HEK293 (cell line): Measurements from ENCODE around the gene DRC3.

Source experiments
- ATF2 ChIP-seq: fragments of 450-650 bp; formaldehyde crosslinking; IDR thresholded peaks from 2 replicates; pipeline ENCODE4 v1.5.1; 2016; ENCODE audit warnings: missing biosample characterization, missing genetic modification characterization, low read depth
- CTCF ChIP-seq: fragments of 450-650 bp; formaldehyde crosslinking; IDR thresholded peaks from 2 replicates; pipeline ENCODE4 v1.5.1; 2016; ENCODE audit warnings: missing biosample characterization, missing genetic modification characterization
- GLI4 ChIP-seq: fragments of 450-650 bp; formaldehyde crosslinking; IDR thresholded peaks from 2 replicates; pipeline ENCODE4 v1.5.1; 2016; ENCODE audit warnings: missing biosample characterization, missing genetic modification characterization
- IKZF3 ChIP-seq: fragments of 450-650 bp; IDR thresholded peaks from 2 replicates; pipeline ENCODE4 v1.5.0; 2018; ENCODE audit warnings: missing biosample characterization, mild to moderate bottlenecking, missing genetic modification characterization, moderate library complexity
- YY1 ChIP-seq: fragments of 450-650 bp; formaldehyde crosslinking; IDR thresholded peaks from 2 replicates; pipeline ENCODE4 v1.5.1; 2018; ENCODE audit warnings: missing biosample characterization, missing genetic modification characterization
- ZBTB21 ChIP-seq: fragments of 450-650 bp; formaldehyde crosslinking; IDR thresholded peaks from 2 replicates; pipeline ENCODE4 v1.5.1; 2017; ENCODE audit warnings: missing biosample characterization, missing genetic modification characterization
- ZNF140 ChIP-seq: fragments of 450-650 bp; formaldehyde crosslinking; IDR thresholded peaks from 2 replicates; pipeline ENCODE4 v1.5.1; 2016; ENCODE audit warnings: missing biosample characterization, missing genetic modification characterization
- ZNF169 ChIP-seq: fragments of 450-650 bp; formaldehyde crosslinking; IDR thresholded peaks from 2 replicates; pipeline ENCODE4 v1.5.1; 2016; ENCODE audit warnings: missing biosample characterization, missing genetic modification characterization
- ZNF184 ChIP-seq: fragments of 450-650 bp; IDR thresholded peaks from 2 replicates; pipeline ENCODE4 v1.5.1; 2018; ENCODE audit warnings: missing biosample characterization, mild to moderate bottlenecking, missing genetic modification characterization
- ZNF248 ChIP-seq: fragments of 450-650 bp; formaldehyde crosslinking; IDR thresholded peaks from 2 replicates; pipeline ENCODE4 v1.5.1; 2017; ENCODE audit warnings: missing biosample characterization, missing genetic modification characterization
- ZNF366 ChIP-seq: fragments of 450-650 bp; formaldehyde crosslinking; conservative IDR thresholded peaks from 2 replicates; pipeline ENCODE4 v1.5.1; 2016; ENCODE audit warnings: missing biosample characterization, missing genetic modification characterization
- ZNF768 ChIP-seq: fragments of 450-650 bp; formaldehyde crosslinking; IDR thresholded peaks from 2 replicates; pipeline ENCODE4 v1.5.1; 2018; ENCODE audit warnings: missing biosample characterization, mild to moderate bottlenecking, missing genetic modification characterization
- ZNF837 ChIP-seq: fragments of 450-650 bp; formaldehyde crosslinking; IDR thresholded peaks from 2 replicates; pipeline ENCODE4 v1.5.1; 2016; ENCODE audit warnings: missing biosample characterization, missing genetic modification characterization

GRCh38 chr17:17964710-17965109 is 8.0 kb upstream of the DRC3 start:
- TF ChIP-seq GLI4 (tag by site-specific recombination) (no peak), IKZF3 (tag by site-specific recombination) (no peak), ZNF768 (tag by site-specific recombination) (no peak), ATF2 (tag by site-specific recombination) (no peak), ZNF366 (no peak), ZBTB21 (tag by site-specific recombination) (no peak), YY1 (no peak), ZNF184 (tag by site-specific recombination) (no peak), ZNF169 (tag by site-specific recombination) (no peak), CTCF (tag by site-specific recombination) (no peak), ZNF837 (no peak), ZNF248 (no peak), ZNF140 (tag by site-specific recombination) (no peak)
